C4-2B (cell line): ENCODE measurements around the gene HOXB1.
"Not testable (repeated sequence)": the region's sequence is repeated elsewhere in the genome, so short reads cannot be mapped to it uniquely, and the experiment has no call there.

Experiments used
- H3K27ac ChIP-seq: fragments of 450-650 bp; 2 replicates; pipeline ENCODE4 v1.5.1; 2017
- ZFX ChIP-seq: fragments of 450-650 bp; IDR thresholded peaks from 2 replicates; pipeline ENCODE4 v1.6.1; 2017
- TF ChIP-seq, protein P1 (sequence below): fragments of 450-650 bp; conservative IDR thresholded peaks from 2 replicates; pipeline ENCODE4 v1.5.1; 2017; ENCODE audit warnings: mild to moderate bottlenecking

The HOXB1 gene

GRCh38 chr17:48539177-48539576 lies 8.4 kb upstream of the HOXB1 start:
- no peak for TF ChIP-seq ZFX
- TF ChIP-seq, protein P1, sequence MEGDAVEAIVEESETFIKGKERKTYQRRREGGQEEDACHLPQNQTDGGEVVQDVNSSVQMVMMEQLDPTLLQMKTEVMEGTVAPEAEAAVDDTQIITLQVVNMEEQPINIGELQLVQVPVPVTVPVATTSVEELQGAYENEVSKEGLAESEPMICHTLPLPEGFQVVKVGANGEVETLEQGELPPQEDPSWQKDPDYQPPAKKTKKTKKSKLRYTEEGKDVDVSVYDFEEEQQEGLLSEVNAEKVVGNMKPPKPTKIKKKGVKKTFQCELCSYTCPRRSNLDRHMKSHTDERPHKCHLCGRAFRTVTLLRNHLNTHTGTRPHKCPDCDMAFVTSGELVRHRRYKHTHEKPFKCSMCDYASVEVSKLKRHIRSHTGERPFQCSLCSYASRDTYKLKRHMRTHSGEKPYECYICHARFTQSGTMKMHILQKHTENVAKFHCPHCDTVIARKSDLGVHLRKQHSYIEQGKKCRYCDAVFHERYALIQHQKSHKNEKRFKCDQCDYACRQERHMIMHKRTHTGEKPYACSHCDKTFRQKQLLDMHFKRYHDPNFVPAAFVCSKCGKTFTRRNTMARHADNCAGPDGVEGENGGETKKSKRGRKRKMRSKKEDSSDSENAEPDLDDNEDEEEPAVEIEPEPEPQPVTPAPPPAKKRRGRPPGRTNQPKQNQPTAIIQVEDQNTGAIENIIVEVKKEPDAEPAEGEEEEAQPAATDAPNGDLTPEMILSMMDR, result no peak
- H3K27ac ChIP-seq, result no peak overlapping the region

DNA sequence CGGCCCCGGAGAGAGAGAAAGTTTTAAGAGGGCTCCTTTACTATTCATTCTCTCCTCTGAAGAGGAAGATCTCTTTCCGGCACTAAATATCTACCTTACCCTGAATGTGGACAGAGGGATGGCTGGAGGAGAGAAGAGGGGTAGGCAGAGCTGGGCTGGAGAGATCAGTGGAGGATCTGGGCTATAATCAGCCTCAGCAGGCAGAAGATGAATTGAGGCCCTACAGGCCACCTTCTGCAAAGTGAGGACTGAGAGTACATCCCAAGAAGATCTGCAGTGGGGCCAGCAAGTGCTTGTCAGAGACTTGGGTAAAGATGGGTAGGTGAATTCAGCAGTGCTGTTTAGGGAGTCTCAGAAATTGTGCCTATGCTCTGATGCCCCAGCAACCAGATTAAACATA lies 6.5 kb upstream of the HOXB1 start:
- no peak overlapping the region for H3K27ac ChIP-seq
- TF ChIP-seq, protein P1, result no peak
- no peak for TF ChIP-seq ZFX

- not testable (repeated sequence) for H3K27ac ChIP-seq
Measured at GRCh38 chr17:48535793-48536559, 5.2 kb upstream of the HOXB1 start.

- no peak for TF ChIP-seq ZFX
- TF ChIP-seq, protein P1, result no peak
- H3K27ac ChIP-seq, result no peak overlapping the region
Measured at GRCh38 chr17:48532261-48532660, 1.4 kb upstream of the HOXB1 start.

DNA sequence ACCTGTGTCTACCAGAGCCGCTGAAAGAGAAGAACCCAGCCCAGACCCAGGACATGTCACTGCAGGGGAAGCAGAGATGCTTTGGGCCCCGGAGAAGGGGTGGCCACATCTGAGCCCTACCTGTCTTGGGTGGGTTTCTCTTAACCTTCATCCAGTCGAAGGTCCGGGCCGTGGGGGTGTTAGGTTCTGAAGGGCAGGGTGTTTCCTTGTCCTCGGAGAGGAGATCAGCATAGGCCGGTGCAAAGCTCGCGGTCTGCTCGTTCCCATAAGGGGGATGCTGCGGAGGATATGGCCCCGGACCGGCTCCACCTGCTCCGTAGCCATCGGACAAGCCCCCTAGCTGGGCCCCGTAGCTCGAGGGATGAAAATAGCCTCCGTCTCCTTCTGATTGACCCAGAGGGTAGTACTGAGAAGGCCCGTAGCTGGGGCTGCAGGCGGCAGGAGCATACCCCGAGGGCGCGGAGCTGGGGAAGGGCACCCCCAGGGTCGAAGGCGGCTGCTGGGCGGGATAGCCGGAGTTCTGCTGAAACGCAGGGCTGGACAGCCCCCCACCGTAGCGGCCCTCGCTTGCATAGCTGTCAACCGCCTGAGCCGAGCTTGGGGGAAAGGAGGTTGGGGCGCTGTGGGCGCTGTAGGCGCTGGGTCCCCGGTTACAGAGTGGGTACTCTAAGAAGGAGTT lies 464 bp downstream of the HOXB1 start:
- TF ChIP-seq, protein P1, result no peak
- TF ChIP-seq ZFX, result no peak
- no peak overlapping the region for H3K27ac ChIP-seq

GRCh38 chr17:48529683-48530009 lies 1.2 kb downstream of the HOXB1 start:
- TF ChIP-seq, protein P1, result no peak
- no peak for TF ChIP-seq ZFX
- H3K27ac ChIP-seq, result no peak overlapping the region

- H3K27ac ChIP-seq, result no peak overlapping the region
- TF ChIP-seq ZFX, result no peak
Measured at GRCh38 chr17:48528936-48529682, 1.7 kb downstream of the HOXB1 start.

GRCh38 chr17:48528153-48528935 lies 2.5 kb downstream of the HOXB1 start:
- H3K27ac ChIP-seq, result no peak overlapping the region
- TF ChIP-seq ZFX, result no peak
- TF ChIP-seq, protein P1, result no peak
